Stimulated activated CD8-positive, alpha-beta memory T cell treated with anti-CD3 and anti-CD28 coated beads, Interleukin-12 subunit alpha, Interleukin-12 subunit beta, amount 100 ng/mL, for 24 hours (primary cell): ENCODE measurements around the gene PTN.
"Not testable (repeated sequence)": the region's sequence is repeated elsewhere in the genome, so short reads cannot be mapped to it uniquely, and the experiment has no call there.

Experiments used
- DNase-seq: peaks from one replicate; pipeline ENCODE4 v3.0.0-alpha.2; 2020; ENCODE audit errors: extremely low read depth

Gene PTN

GRCh38 chr7:137268001-137268865 is 75.3 kb downstream of the PTN start:
- not testable (repeated sequence) for DNase-seq

GRCh38 chr7:137266764-137267163 is 76.8 kb downstream of the PTN start:
- DNase-seq: no peak

- not testable (repeated sequence) for DNase-seq
Observed at GRCh38 chr7:137265480-137265879, 78.1 kb downstream of the PTN start.

- no peak for DNase-seq
Observed at GRCh38 chr7:137262599-137262998, 80.9 kb downstream of the PTN start.

GRCh38 chr7:137258552-137258951 is 85.0 kb downstream of the PTN start:
- DNase-seq: no peak

GRCh38 chr7:137254766-137255165 is 88.8 kb downstream of the PTN start:
- no peak for DNase-seq

GRCh38 chr7:137245890-137246289 is 97.6 kb downstream of the PTN start:
- no peak for DNase-seq

GRCh38 chr7:137245186-137245585 is 98.3 kb downstream of the PTN start:
- no peak for DNase-seq

- DNase-seq: no peak
Observed at GRCh38 chr7:137243741-137244140, 99.8 kb downstream of the PTN start.

GRCh38 chr7:137242616-137243015 is 100.9 kb downstream of the PTN start:
- no peak for DNase-seq

- DNase-seq: no peak
Observed at GRCh38 chr7:137241655-137242360, 101.7 kb downstream of the PTN start.

- not testable (repeated sequence) for DNase-seq
Observed at GRCh38 chr7:137239186-137239585, 104.3 kb downstream of the PTN start.

GRCh38 chr7:137235434-137235833 is 108.1 kb downstream of the PTN start:
- no peak for DNase-seq

- DNase-seq: no peak
Observed at GRCh38 chr7:137231167-137231566, 112.4 kb downstream of the PTN start.

GRCh38 chr7:137221467-137221866 is 122.1 kb downstream of the PTN start:
- DNase-seq: no peak

- no peak for DNase-seq
Observed at GRCh38 chr7:137213744-137214143, 129.8 kb downstream of the PTN start.

- no peak for DNase-seq
Observed at GRCh38 chr7:137209151-137209817, 134.2 kb downstream of the PTN start.

GRCh38 chr7:137206770-137207169 is 136.8 kb downstream of the PTN start:
- DNase-seq: no peak

- no peak for DNase-seq
Observed at GRCh38 chr7:137204246-137204645, 139.3 kb downstream of the PTN start.

GRCh38 chr7:137203351-137203750 is 140.2 kb downstream of the PTN start:
- DNase-seq: no peak

- no peak for DNase-seq
Observed at GRCh38 chr7:137196648-137197047, 146.9 kb downstream of the PTN start.

- no peak for DNase-seq
Observed at GRCh38 chr7:137195996-137196395, 147.5 kb downstream of the PTN start.

GRCh38 chr7:137181619-137182018 is 161.9 kb downstream of the PTN start:
- not testable (repeated sequence) for DNase-seq
